Germinal center (tissue), 1 donor: ENCODE results near the gene CEP78.
"Not testable (repeated sequence)": the region's sequence is repeated elsewhere in the genome, so short reads cannot be mapped to it uniquely, and the experiment has no call there.

Source experiments
- DNase-seq: peaks from one replicate; pipeline ENCODE4 v3.0.0; 2012; ENCODE audit warnings: mixed read lengths, low spot score

CEP78 gene

GRCh38 chr9:78235762-78236550 lies at the start of gene CEP78:
Gene CEP78, plus strand, starts transcription at chr9:78236075. Its CDS starts 276 bp downstream, at chr9:78236351.
- DNase-seq, result peak; percentile 90

GRCh38 chr9:78187763-78188484 lies 48.0 kb upstream of the CEP78 start:
- DNase-seq, result no peak

- no peak for DNase-seq
Observed at GRCh38 chr9:78188594-78188993, 47.3 kb upstream of the CEP78 start.

- no peak for DNase-seq
Observed at GRCh38 chr9:78189001-78189400, 46.9 kb upstream of the CEP78 start.

- no peak for DNase-seq
Observed at GRCh38 chr9:78189461-78189860, 46.4 kb upstream of the CEP78 start.

- no peak for DNase-seq
Observed at GRCh38 chr9:78191931-78192330, 43.9 kb upstream of the CEP78 start.

- DNase-seq, result no peak
Observed at GRCh38 chr9:78196258-78196657, 39.6 kb upstream of the CEP78 start.

GRCh38 chr9:78201158-78201777 lies 34.6 kb upstream of the CEP78 start:
- DNase-seq, result not testable (repeated sequence)

- no peak for DNase-seq
Observed at GRCh38 chr9:78207319-78207718, 28.6 kb upstream of the CEP78 start.

- no peak for DNase-seq
Observed at GRCh38 chr9:78207901-78208300, 28.0 kb upstream of the CEP78 start.

GRCh38 chr9:78209127-78209526 lies 26.7 kb upstream of the CEP78 start:
- no peak for DNase-seq

- no peak for DNase-seq
Observed at GRCh38 chr9:78210841-78211301, 25.0 kb upstream of the CEP78 start.

GRCh38 chr9:78212868-78213267 lies 23.0 kb upstream of the CEP78 start:
- DNase-seq, result no peak

- no peak for DNase-seq
Observed at GRCh38 chr9:78213712-78214111, 22.2 kb upstream of the CEP78 start.

GRCh38 chr9:78214492-78214891 lies 21.4 kb upstream of the CEP78 start:
- no peak for DNase-seq

- DNase-seq, result no peak
Observed at GRCh38 chr9:78215706-78216105, 20.2 kb upstream of the CEP78 start.

GRCh38 chr9:78218890-78219289 lies 17.0 kb upstream of the CEP78 start:
- no peak for DNase-seq

- DNase-seq, result no peak
Observed at GRCh38 chr9:78221425-78221824, 14.4 kb upstream of the CEP78 start.

GRCh38 chr9:78221841-78222240 lies 14.0 kb upstream of the CEP78 start:
- not testable (repeated sequence) for DNase-seq

- DNase-seq, result no peak
Observed at GRCh38 chr9:78230761-78231160, 5.1 kb upstream of the CEP78 start.

GRCh38 chr9:78232471-78232870 lies 3.4 kb upstream of the CEP78 start:
- not testable (repeated sequence) for DNase-seq

GRCh38 chr9:78234810-78235209 lies 1.1 kb upstream of the CEP78 start:
- DNase-seq, result no peak

GRCh38 chr9:78235256-78235761 lies 566 bp upstream of the CEP78 start:
- DNase-seq, result peak; percentile 17
